Dedifferentiated amniotic fluid mesenchymal stem cell (primary cell): ENCODE results near the gene PALM.
A peak's percentile ranks its signal among the peaks of the same experiment; 100 is the strongest.

Experiments used
- DNase-seq: peaks from one replicate; pipeline ENCODE4 v3.0.0-alpha.2; 2016; ENCODE audit errors: extremely low spot score

The PALM gene

GRCh38 chr19:752652-753517 is 44.1 kb downstream of the PALM start:
- DNase-seq: peak; percentile 74

DNA sequence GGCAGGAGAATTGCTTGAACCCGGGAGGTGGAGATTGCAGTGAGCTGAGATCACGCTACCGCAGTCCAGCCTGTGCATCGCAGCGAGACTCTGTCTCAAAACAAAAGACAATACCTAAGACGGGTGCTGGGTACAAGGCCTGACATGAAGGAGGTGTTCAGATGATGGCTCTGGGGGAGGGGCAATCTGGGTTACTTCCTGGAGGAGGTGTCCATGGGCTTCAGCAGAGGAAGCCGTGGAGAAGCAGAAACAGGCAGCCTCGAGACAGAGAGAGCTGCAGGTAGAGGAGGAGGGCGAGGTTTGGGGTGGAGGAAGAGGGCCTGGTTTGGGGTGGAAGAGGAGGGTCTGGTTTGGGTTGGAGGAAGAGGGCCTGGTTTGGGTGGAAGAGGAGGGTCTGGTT is 45.8 kb downstream of the PALM start:
- no peak for DNase-seq

GRCh38 chr19:755063-755462 is 46.3 kb downstream of the PALM start:
- no peak for DNase-seq

DNA sequence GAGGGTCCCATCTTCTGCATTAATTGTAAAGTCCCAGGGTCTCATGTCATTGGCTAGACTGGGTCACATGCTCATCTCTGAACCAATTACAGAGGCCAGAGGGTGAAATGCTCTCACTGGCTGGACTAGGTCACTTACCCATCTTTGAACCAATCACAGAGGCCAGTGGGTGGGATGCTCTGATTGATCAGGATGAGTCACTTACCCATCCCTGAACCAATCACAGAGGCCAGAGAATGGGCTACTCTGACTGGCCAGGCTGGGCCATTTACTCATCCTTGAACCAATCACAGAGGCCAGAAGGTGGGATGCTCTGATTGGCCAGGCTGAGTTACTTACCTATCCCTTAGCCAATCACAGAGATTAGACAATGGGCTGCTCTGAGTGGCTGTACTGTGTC is 47.5 kb downstream of the PALM start:
- DNase-seq: no peak

GRCh38 chr19:756821-757688 is 48.3 kb downstream of the PALM start:
- DNase-seq: no peak

DNA sequence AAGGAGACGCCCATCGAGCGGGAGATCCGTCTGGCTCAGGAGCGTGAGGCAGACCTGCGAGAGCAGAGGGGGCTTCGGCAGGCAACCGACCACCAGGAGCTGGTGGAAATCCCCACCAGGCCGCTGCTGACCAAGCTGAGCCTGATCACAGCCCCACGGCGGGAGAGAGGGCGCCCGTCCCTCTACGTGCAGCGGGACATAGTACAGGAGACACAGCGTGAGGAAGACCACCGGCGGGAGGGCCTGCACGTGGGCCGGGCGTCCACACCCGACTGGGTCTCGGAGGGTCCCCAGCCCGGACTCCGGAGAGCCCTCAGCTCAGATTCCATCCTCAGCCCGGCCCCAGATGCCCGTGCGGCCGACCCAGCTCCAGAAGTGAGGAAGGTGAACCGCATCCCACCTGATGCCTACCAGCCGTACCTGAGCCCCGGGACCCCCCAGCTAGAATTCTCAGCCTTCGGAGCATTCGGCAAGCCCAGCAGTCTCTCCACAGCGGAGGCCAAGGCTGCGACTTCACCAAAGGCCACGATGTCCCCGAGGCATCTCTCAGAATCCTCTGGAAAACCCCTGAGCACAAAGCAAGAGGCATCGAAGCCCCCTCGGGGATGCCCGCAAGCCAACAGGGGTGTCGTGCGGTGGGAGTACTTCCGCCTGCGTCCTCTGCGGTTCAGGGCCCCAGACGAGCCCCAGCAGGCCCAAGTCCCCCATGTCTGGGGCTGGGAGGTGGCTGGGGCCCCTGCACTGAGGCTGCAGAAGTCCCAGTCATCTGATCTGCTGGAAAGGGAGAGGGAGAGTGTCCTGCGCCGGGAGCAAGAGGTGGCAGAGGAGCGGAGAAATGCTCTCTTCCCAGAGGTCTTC is 49.3 kb downstream of the PALM start:
- no peak for DNase-seq

DNA sequence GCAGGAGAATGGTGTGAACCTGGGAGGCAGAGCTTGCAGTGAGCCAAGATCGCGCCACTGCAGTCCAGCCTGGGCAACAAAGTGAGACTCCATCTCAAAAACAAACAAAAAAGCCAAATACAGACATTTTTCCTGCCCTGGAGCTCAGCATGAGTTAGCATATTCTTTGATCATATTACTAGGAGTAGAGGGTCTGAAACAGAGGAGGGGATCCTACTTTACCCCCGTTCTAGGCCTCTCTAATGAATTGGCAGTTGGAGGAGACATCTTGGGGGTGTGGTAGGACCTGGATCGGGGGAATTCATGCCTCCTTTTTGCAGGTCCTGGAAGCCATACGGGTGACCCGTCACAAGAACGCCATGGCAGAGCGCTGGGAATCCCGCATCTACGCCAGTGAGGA is 54.4 kb downstream of the PALM start:
- no peak for DNase-seq

DNA sequence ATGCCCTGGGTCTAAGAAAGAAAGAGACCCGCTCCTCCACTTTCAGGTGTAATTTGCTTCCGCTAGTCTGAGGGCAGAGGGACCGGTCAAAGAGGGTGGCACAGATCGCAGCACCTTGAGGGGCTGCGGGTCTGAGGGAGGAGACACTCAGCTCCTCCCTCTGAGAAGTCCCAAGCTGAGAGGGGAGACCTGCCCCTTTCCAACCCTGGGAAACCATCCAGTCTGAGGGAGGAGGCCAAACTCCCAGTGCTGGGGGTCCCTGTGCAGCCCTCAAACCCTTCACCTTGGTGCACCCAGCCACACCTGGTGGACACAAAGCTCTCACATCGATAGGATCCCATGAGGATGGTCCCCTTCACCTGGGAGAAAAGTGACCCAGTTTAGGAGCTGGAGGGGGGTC is 55.1 kb downstream of the PALM start:
- no peak for DNase-seq

GRCh38 chr19:764301-764700 is 55.6 kb downstream of the PALM start:
- DNase-seq: no peak

DNA sequence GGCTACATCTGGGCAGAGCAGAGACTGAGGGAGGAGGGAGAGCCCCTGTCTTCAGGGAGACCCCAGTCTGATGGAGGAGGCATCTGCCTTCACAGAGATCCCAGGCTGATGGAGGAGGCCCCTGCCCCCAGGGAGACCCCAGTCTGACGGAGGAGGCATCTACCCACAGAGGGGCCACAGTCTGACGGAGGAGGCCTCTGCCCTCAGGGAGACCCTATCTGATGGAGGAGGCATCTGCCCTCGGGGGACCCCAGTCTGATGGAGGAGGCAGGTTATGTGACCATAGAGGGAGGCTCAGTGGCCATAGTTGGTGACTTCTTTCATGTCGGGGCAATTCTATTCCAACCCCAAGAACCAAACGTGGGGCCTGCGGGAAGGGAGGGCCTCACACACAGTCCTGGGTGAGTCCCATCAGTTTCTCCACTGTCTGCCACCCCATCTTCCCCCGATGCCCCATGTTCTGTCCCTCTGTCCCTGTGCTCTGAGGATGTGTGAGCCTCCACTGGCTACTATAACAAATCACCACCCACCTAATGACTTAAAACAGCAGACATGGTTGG is 56.5 kb downstream of the PALM start:
- no peak for DNase-seq

DNA sequence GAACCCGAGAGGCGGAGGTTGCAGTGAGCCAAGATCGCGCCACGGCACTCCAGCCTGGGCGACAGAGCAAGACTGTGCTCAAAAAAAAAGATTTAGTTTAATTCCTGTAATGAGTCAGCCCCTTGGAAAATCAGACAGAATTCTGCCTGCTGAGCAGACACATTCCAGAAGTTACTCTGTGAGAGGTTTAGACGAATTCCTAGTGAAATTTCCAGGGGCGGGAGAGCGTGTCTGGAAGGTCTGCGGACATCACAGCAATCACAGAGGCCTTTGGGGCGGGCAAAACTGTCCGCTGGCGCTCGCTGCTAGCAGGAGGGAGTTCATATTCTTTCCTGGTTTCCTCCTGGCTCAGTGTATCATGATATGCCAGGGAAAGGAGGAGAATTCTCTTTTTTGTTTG is 59.7 kb downstream of the PALM start:
- DNase-seq: peak; percentile 92

- DNase-seq: no peak
These were observed 60.9 kb downstream of the PALM start for GRCh38 chr19:769616-770015.

GRCh38 chr19:771332-771785 is 62.6 kb downstream of the PALM start:
- DNase-seq: no peak

GRCh38 chr19:772063-772462 is 63.3 kb downstream of the PALM start:
- no peak for DNase-seq

GRCh38 chr19:772730-773436 is 64.1 kb downstream of the PALM start:
- no peak for DNase-seq

DNA sequence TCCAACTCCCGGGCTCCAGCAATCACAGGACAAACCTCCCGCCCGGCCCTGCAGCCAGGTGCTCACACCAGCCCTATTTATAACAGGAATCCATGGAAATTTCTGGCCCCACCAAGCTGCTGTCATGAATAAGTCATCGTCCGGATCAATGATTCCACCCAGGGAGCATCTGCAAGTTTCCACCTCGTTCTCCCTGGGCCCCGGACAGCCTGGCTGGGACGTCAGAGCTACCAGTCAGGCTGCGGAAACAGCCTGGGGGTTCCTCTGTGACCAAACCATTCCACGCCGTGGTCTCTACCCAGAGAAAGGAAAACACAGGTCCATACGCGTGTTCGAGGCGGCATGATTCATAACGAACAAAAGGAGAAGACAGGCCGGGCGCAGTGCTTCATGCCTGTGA is 67.8 kb downstream of the PALM start:
- DNase-seq: no peak

- peak; percentile 94 for DNase-seq
These were observed 70.3 kb downstream of the PALM start for GRCh38 chr19:778910-779653.

DNA sequence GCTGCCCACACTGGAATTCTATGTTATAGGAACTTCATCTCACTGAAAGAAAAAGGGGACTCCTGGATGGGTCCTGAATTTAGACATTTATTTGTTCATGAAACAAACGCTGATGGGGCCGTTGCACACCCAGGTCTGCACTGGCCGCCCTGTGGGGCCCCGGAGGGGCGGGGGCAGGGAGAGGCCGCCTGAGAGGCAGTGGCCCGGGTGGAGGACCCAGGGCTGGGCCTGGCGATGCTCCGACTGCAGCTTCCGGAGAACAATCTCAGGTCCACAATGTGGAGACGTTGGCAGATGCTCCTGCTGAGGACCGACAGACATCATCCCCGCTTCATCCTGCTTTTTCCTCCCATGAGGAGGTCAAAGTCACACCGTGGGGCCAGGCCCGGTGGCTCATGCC is 72.2 kb downstream of the PALM start:
- no peak for DNase-seq

DNA sequence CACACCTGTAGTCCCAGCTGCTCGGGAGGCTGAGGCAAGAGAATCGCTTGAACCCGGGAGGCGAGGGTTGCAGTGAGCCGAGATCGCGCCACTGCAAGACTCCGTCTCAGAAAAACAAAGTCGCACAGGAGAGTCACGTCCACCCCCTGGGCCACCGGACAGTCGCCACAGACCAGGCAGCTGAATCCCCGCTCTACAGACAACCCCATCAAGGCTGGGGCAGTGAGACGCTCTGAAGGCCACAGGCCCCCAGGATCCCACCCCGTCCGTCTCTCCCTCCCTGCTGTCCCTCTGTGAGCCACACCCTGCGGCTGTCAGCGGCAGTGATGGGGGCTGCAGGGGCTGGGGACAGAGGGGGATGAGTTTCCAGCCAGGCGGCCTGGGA is 73.1 kb downstream of the PALM start:
- no peak for DNase-seq

GRCh38 chr19:782185-782877 is 73.6 kb downstream of the PALM start:
- peak; percentile 75 for DNase-seq
